MCF 10A (cell line): ENCODE measurements around the gene CCNL2. TPM values are rescaled to one million over a fixed set of nuclear protein-coding genes. Genes with fewer than 3 reads are reported as not detected.

Experiments
- BruUV-seq: library from RNA; stranded (reverse); fragments of 400-500 nt; replicated peaks from 2 replicates; lab custom pipeline; 2021; lab: Mats Ljungman, UMichigan
- CTCF ChIA-PET: fragments of 300-600 bp; sonication (Branson Sonifier 250); formaldehyde crosslinking; extraction: SDS; loops from one replicate; lab custom pipeline; 2021; ENCODE audit warnings: antibody characterized with exemption, inconsistent platforms; lab: Yijun Ruan, JAX
- POLR2A ChIA-PET: fragments of 300-600, 350-650 bp; sonication (Branson Sonifier 250); formaldehyde crosslinking; extraction: SDS; loops from one replicate; lab custom pipeline; 2020; ENCODE audit warnings: antibody characterized with exemption, inconsistent platforms; lab: Yijun Ruan, JAX
- DNase-seq: peaks from one replicate; pipeline ENCODE4 v3.0.0-alpha.2; 2018; ENCODE audit not compliant: unreplicated experiment
- H3K27ac Mint-ChIP-seq: one replicate; pipeline ENCODE4 v1.8.0; 2022; ENCODE audit warnings: mild to moderate bottlenecking, low read depth, mixed read lengths; ENCODE audit not compliant: unreplicated experiment
- H3K27me3 Mint-ChIP-seq: one replicate; pipeline ENCODE4 v1.8.0; 2022; ENCODE audit warnings: mixed read lengths; ENCODE audit not compliant: insufficient read depth, unreplicated experiment
- H3K36me3 Mint-ChIP-seq: one replicate; pipeline ENCODE4 v1.8.0; 2022; ENCODE audit warnings: mild to moderate bottlenecking, moderate library complexity, mixed read lengths; ENCODE audit not compliant: insufficient read depth, unreplicated experiment
- H3K4me1 Mint-ChIP-seq: one replicate; pipeline ENCODE4 v1.8.0; 2022; ENCODE audit warnings: mixed read lengths; ENCODE audit not compliant: insufficient read depth, unreplicated experiment
- H3K4me3 Mint-ChIP-seq: one replicate; pipeline ENCODE4 v1.8.0; 2022; ENCODE audit warnings: mild to moderate bottlenecking, moderate library complexity, mixed read lengths; ENCODE audit not compliant: unreplicated experiment
- H3K9me3 Mint-ChIP-seq: one replicate; pipeline ENCODE4 v1.8.0; 2022; ENCODE audit warnings: mixed read lengths; ENCODE audit not compliant: unreplicated experiment
- CTCF ChIP-seq: fragments of 200-600 bp; IDR thresholded peaks from one replicate; pipeline ENCODE4 v1.8.0; 2022; ENCODE audit warnings: antibody characterized with exemption, mild to moderate bottlenecking; ENCODE audit not compliant: unreplicated experiment
- intact Hi-C: fragments of 100-400 bp; cut with micrococcal nuclease; formaldehyde crosslinking; loops from 2 replicates; pipeline ENCODE4 v1.14.1; 2022
- total RNA-seq: library from RNA; stranded (reverse); gene quantifications from 2 replicates; pipeline ENCODE4 v1.2.3, GENCODE V29; 2022

CCNL2 gene
- total RNA-seq, 1 experiment from 2014 or later = 248 TPM

DNA sequence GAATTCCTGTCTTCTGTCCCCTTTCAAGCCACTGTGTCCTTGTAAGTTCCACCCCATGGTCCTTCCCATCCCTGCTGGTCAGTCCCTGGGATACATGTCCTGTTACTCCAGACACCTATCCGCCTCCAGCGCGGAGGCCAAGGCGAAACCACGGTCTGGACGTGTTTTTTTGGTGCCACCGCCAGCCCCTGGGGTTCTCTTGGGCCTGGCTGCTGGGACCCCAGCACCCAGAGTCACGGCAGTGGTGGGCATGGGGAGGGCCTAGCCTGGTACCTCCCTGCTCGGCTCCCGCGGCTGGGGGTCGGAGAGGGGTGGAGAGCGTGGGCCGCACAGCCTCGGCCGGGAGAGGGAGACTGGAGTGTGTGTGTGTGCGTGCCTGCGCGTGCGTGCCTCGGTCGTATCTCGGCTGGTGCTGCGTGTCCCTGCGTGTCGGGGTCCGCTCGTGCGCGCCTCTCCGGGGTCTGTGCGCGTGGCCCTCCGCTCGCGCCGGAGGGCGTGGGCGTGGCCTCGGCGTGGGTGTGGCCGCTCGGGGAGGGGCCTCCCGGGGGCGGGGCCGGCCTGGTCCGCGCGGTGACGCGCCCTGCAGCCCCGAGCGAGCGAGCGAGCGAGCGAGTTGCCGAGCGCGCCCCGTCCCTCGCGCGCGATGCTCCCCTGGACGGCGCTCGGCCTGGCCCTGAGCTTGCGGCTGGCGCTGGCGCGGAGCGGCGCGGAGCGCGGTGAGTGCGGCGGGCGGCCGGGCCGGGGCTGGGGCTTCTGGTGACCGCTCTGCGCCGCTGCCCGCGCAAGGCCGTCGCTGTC, 36.2 kb upstream of the CCNL2 start, which contains the start of gene VWA1:
Gene VWA1, plus strand, starts transcription at position 585 of the 798 bp plus-strand sequence. Its CDS starts 59 bp downstream, at position 644.
- Mint-ChIP-seq H3K36me3 (no peaks in the 10 kb centered on the region), H3K4me1 (no peaks in the 10 kb centered on the region), H3K27ac (no peak within 1 kb of the TSS), H3K27me3 (no peaks in the 10 kb centered on the region), H3K9me3 (no peaks in the 10 kb centered on the region), H3K4me3 (peak within 1 kb of the TSS; percentile 53)
- intact Hi-C loops = no loop called here
- no TSS peak for BruUV-seq
- POLR2A ChIA-PET = no interaction called here
- DNase-seq = no peak
- no peak for TF ChIP-seq CTCF
- CTCF ChIA-PET = no interaction called here

- Mint-ChIP-seq H3K27me3 (no peaks in the 10 kb centered on the region), H3K4me3 (peak overlapping the region; percentile 53), H3K27ac (no peak overlapping the region), H3K9me3 (no peaks in the 10 kb centered on the region), H3K36me3 (no peaks in the 10 kb centered on the region), H3K4me1 (no peaks in the 10 kb centered on the region)
- POLR2A ChIA-PET = no interaction called here
- CTCF ChIA-PET = no interaction called here
- intact Hi-C loops = no loop called here
- BruUV-seq = no TSS peak
- no peak for DNase-seq
- TF ChIP-seq CTCF = no peak
Measured at GRCh38 chr1:1434824-1435105, 35.6 kb upstream of the CCNL2 start.

- no peaks in the 10 kb centered on the region for H3K27me3 Mint-ChIP-seq
- POLR2A ChIA-PET = interaction anchor here (0.6 kb wide), 2 partner anchors 9 to 192 kb away, joined by 3 to 4 read pairs; no protein-coding TSS in a partner anchor
- intact Hi-C loops = no loop called here
- BruUV-seq = no TSS peak
- no peaks in the 10 kb centered on the region for H3K9me3 Mint-ChIP-seq
- no peaks in the 10 kb centered on the region for H3K36me3 Mint-ChIP-seq
- CTCF ChIA-PET = interaction anchor here (1.2 kb wide), 1 partner anchor 70 kb away, joined by 3 read pairs; no protein-coding TSS in a partner anchor
- no peak for TF ChIP-seq CTCF
- DNase-seq = no peak
- H3K4me1 Mint-ChIP-seq = no peaks in the 10 kb centered on the region
- H3K4me3 Mint-ChIP-seq = no peak overlapping the region
- no peak overlapping the region for H3K27ac Mint-ChIP-seq
Measured at GRCh38 chr1:1434131-1434823, 35.1 kb upstream of the CCNL2 start.

DNA sequence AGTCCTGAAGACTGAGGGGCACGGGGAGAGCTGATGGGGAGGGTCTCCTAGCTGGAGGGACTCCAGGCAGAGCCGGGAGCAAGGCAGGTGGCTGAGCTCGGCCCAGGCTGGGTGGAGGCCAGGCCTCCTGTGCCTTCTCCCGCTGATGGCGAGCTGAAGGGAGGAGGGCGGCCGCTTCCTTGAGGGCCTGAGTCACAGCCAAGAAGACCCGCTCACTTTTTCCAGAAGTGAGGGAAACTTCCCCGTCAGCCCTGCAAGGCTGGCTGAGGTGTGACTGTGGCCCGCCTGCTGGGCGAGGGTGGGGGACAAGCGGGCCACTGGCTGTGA, 34.6 kb upstream of the CCNL2 start:
- Mint-ChIP-seq H3K4me3 (no peak overlapping the region), H3K27me3 (no peaks in the 10 kb centered on the region), H3K4me1 (no peaks in the 10 kb centered on the region), H3K27ac (no peak overlapping the region), H3K9me3 (no peaks in the 10 kb centered on the region), H3K36me3 (no peaks in the 10 kb centered on the region)
- POLR2A ChIA-PET = interaction anchor here (0.6 kb wide), 2 partner anchors 9 to 193 kb away, joined by 3 to 4 read pairs; no protein-coding TSS in a partner anchor
- no TSS peak for BruUV-seq
- no peak for TF ChIP-seq CTCF
- CTCF ChIA-PET = interaction anchor here (1.2 kb wide), 1 partner anchor 71 kb away, joined by 3 read pairs; no protein-coding TSS in a partner anchor
- intact Hi-C loops = no loop called here
- no peak for DNase-seq
